Stomach (tissue), 4 donors: ENCODE results near the gene NAIF1.

Experiments
- EP300 ChIP-seq: sonication (generic); formaldehyde crosslinking; IDR thresholded peaks from one replicate; pipeline ENCODE4 v1.6.1; 2017; ENCODE audit warnings: antibody characterized with exemption
- POLR2A ChIP-seq, 4 donors: fragments of 450-650 bp; IDR thresholded peaks; one replicate each; pipeline ENCODE4 v1.6.1; 2016; ENCODE audit warnings: antibody characterized with exemption in 4 of 4, control low read depth in 2 of 4, mild to moderate bottlenecking in 1 of 4, moderate library complexity in 1 of 4
- POLR2AphosphoS5 ChIP-seq, 3 donors: sonication (generic); formaldehyde crosslinking; IDR thresholded peaks; one replicate each; pipeline ENCODE4 v1.6.1; 2016; ENCODE audit warnings: antibody characterized with exemption in 3 of 3
- TF ChIP-seq, protein P1 (sequence below), 7 experiments: fragments of 450-650 bp in 4 of 7; fragments of 200-600 bp in 3 of 7; sonication (generic) in 3 of 7; IDR thresholded peaks; one replicate each; pipeline ENCODE4 v1.5.1; 2016 to 2019; ENCODE audit warnings: antibody characterized with exemption in 7 of 7, control low read depth in 2 of 7, mild to moderate bottlenecking in 1 of 7

DNA sequence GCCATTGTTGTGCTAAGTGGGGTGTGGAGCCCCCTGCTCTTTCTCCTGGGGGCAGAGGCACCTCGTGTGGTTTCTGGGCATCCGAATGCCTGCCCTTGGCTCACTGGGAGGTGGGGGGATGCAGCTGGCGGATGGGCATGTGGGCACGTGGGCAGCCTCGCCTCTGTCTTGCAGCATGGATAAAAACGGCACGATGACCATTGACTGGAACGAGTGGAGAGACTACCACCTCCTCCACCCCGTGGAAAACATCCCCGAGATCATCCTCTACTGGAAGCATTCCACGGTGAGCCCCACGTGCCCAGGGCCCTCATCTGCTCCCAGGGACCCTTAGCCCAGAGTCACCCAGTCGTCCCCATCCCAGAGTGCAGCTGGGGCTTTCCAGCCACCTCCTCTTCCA, 35.1 kb upstream of the NAIF1 start:
- TF ChIP-seq POLR2A (IDR thresholded peaks at IDR 0.05) = no peak
- TF ChIP-seq, protein P1, sequence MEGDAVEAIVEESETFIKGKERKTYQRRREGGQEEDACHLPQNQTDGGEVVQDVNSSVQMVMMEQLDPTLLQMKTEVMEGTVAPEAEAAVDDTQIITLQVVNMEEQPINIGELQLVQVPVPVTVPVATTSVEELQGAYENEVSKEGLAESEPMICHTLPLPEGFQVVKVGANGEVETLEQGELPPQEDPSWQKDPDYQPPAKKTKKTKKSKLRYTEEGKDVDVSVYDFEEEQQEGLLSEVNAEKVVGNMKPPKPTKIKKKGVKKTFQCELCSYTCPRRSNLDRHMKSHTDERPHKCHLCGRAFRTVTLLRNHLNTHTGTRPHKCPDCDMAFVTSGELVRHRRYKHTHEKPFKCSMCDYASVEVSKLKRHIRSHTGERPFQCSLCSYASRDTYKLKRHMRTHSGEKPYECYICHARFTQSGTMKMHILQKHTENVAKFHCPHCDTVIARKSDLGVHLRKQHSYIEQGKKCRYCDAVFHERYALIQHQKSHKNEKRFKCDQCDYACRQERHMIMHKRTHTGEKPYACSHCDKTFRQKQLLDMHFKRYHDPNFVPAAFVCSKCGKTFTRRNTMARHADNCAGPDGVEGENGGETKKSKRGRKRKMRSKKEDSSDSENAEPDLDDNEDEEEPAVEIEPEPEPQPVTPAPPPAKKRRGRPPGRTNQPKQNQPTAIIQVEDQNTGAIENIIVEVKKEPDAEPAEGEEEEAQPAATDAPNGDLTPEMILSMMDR (IDR thresholded peaks at IDR 0.05) = no peak
- no peak for TF ChIP-seq EP300
- no peak for TF ChIP-seq POLR2AphosphoS5 (IDR thresholded peaks at IDR 0.05)
